Fibroblast of skin of left quadriceps (primary cell): ENCODE measurements around the gene PLA2G6.
"Not testable (repeated sequence)": the region's sequence is repeated elsewhere in the genome, so short reads cannot be mapped to it uniquely, and the experiment has no call there.

ENCODE experiments used
- DNase-seq, 2 experiments: peaks; one replicate each; pipeline ENCODE4 v3.0.0-alpha.2; 2013; ENCODE audit warnings: low read depth in 2 of 2

Gene PLA2G6

GRCh38 chr22:38191731-38192474, 10.3 kb upstream of the PLA2G6 start:
- no peak for DNase-seq

GRCh38 chr22:38191055-38191454, 9.4 kb upstream of the PLA2G6 start:
- no peak for DNase-seq

GRCh38 chr22:38190581-38190980, 9.0 kb upstream of the PLA2G6 start:
- no peak for DNase-seq

GRCh38 chr22:38189104-38189503, 7.5 kb upstream of the PLA2G6 start:
- DNase-seq: no peak

GRCh38 chr22:38187413-38188212, 6.0 kb upstream of the PLA2G6 start:
- no peak for DNase-seq

GRCh38 chr22:38186429-38186828, 4.8 kb upstream of the PLA2G6 start:
- no peak for DNase-seq

GRCh38 chr22:38184788-38185187, 3.2 kb upstream of the PLA2G6 start:
- DNase-seq: no peak

GRCh38 chr22:38180841-38181452, 683 bp downstream of the PLA2G6 start:
- no peak for DNase-seq

- not testable (repeated sequence) for DNase-seq
These were observed 3.1 kb downstream of the PLA2G6 start for GRCh38 chr22:38178605-38178937.

GRCh38 chr22:38177926-38178604, 3.6 kb downstream of the PLA2G6 start:
- DNase-seq: peak in 1 of 2 experiments; percentile 39

- not testable (repeated sequence) for DNase-seq
These were observed 4.1 kb downstream of the PLA2G6 start for GRCh38 chr22:38177571-38177925.

- no peak for DNase-seq
These were observed 4.6 kb downstream of the PLA2G6 start for GRCh38 chr22:38177044-38177443.

GRCh38 chr22:38176170-38176741, 5.4 kb downstream of the PLA2G6 start:
- DNase-seq: peak in 1 of 2 experiments; percentile 16

GRCh38 chr22:38175206-38176118, 6.2 kb downstream of the PLA2G6 start:
- DNase-seq: no peak

GRCh38 chr22:38174626-38175025, 7.0 kb downstream of the PLA2G6 start:
- DNase-seq: no peak

GRCh38 chr22:38173641-38173906, 8.1 kb downstream of the PLA2G6 start:
- no peak for DNase-seq

GRCh38 chr22:38172832-38173640, 8.6 kb downstream of the PLA2G6 start:
- DNase-seq: no peak

- no peak for DNase-seq
These were observed 9.5 kb downstream of the PLA2G6 start for GRCh38 chr22:38171927-38172831.

- DNase-seq: no peak
These were observed 11.2 kb downstream of the PLA2G6 start for GRCh38 chr22:38170469-38170868.
